Left ventricle myocardium inferior (tissue), 1 donor: Measurements from ENCODE around the gene SATB2. TPM values are rescaled to one million over a fixed set of nuclear protein-coding genes. Genes with fewer than 3 reads are reported as not detected.

Experiments
- DNase-seq: peaks from one replicate; pipeline ENCODE4 v3.0.0-alpha.2; 2020
- H3K27ac ChIP-seq: fragments of 200-600 bp; replicated peaks from 2 replicates; pipeline ENCODE4 v1.8.0; 2021
- H3K27me3 ChIP-seq: fragments of 200-600 bp; 2 replicates; pipeline ENCODE4 v1.8.0; 2021; ENCODE audit warnings: low read depth
- H3K36me3 ChIP-seq: fragments of 200-600 bp; 2 replicates; pipeline ENCODE4 v1.8.0; 2021
- H3K4me1 ChIP-seq: fragments of 200-600 bp; 2 replicates; pipeline ENCODE4 v1.8.0; 2021
- H3K4me3 ChIP-seq: fragments of 200-600 bp; 2 replicates; pipeline ENCODE4 v1.8.0; 2021; ENCODE audit warnings: mild to moderate bottlenecking, moderate library complexity
- H3K9me3 ChIP-seq: fragments of 200-600 bp; replicated peaks from 2 replicates; pipeline ENCODE4 v1.8.0; 2021
- intact Hi-C: fragments of 100-400 bp; cut with micrococcal nuclease; formaldehyde crosslinking; loops from one replicate; pipeline ENCODE4 v1.11.0; 2022
- total RNA-seq: library from RNA; stranded (reverse); fragmentation: NEBNext Ultra II Directional; extraction: Animal tissue kit (Norgen Biotek cat#: 25700); gene quantifications from one replicate; pipeline ENCODE4 v1.2.1, GENCODE V29; 2021
- TF ChIP-seq, protein P1 (sequence below): fragments of 200-600 bp; IDR thresholded peaks from 2 replicates; pipeline ENCODE4 v1.8.0; 2021; ENCODE audit warnings: antibody characterized with exemption, mild to moderate bottlenecking, borderline replicate concordance
- donor health status: DM: no; HTN: yes; CAD: no; lungs with severe emphysema.

SATB2 gene
- total RNA-seq, 1 donor from 2014 or later: 1.1 TPM

DNA sequence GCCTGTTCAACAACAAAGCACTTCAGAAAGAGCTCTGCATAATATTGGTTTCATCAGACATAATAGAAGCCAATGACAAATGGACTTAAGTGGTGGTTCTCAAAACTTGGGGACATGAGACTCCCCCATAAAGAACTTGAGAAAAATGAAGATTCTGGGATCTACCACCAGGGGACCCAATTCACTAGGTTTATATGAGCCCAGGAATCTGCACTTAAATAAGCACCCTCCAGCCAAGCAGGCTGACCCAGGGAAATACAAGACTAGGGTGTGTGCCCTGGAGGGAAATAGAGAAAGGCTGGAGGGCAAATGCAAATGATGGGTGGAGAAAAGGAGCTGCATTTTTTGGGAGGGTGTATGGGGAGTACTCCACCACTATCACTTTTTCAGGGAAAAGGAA, 52.5 kb downstream of the SATB2 start:
- intact Hi-C loops: no loop called here
- TF ChIP-seq, protein P1, sequence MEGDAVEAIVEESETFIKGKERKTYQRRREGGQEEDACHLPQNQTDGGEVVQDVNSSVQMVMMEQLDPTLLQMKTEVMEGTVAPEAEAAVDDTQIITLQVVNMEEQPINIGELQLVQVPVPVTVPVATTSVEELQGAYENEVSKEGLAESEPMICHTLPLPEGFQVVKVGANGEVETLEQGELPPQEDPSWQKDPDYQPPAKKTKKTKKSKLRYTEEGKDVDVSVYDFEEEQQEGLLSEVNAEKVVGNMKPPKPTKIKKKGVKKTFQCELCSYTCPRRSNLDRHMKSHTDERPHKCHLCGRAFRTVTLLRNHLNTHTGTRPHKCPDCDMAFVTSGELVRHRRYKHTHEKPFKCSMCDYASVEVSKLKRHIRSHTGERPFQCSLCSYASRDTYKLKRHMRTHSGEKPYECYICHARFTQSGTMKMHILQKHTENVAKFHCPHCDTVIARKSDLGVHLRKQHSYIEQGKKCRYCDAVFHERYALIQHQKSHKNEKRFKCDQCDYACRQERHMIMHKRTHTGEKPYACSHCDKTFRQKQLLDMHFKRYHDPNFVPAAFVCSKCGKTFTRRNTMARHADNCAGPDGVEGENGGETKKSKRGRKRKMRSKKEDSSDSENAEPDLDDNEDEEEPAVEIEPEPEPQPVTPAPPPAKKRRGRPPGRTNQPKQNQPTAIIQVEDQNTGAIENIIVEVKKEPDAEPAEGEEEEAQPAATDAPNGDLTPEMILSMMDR: no peak

DNA sequence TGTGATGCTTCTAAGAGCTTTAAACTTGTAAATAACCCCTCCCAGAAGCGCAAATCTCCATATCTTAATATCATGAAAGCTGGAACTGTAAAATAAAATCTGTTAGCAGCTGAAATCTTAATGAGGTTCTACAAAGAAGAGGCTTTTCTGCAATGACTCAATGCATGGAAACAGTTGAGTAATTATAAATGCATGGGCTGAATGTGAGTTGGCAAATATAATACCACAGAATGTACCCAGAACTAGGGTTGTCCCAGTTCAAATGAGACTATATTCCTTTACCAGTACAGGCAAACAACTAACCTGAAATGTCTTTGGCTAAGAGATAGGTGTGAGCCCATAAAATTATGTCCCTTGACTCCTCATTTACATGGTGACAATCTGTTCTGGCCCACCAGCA, 52.9 kb downstream of the SATB2 start:
- intact Hi-C loops: no loop called here
- H3K27me3 ChIP-seq: no peaks in the 10 kb centered on the region

More for the DNA sequence above, 52.5 kb downstream of the SATB2 start:
- no peaks in the 10 kb centered on the region for H3K36me3 ChIP-seq
- no peaks in the 10 kb centered on the region for H3K4me1 ChIP-seq
- no peaks in the 10 kb centered on the region for H3K27me3 ChIP-seq
- no peaks in the 10 kb centered on the region for H3K9me3 ChIP-seq
- H3K27ac ChIP-seq: no peak overlapping the region
- no peak overlapping the region for H3K4me3 ChIP-seq
- no peak for DNase-seq

DNA sequence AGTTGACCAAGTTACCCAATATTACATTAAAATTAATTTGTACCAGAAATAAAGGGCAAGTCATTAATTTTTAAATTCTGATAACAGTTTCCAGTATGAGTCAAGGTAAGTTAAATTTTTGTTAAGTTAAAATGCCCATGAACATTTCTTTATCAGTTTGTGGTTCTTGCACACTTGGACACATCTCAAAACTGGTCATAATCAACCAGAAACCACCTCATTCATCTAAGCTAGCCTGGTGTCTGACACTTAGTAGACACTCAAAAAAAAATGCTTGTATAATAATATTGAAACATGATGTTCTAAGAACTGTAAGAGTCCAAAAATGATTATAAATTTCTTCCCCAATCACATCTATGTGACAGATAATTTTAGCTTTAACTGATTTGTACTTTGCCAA, 62.4 kb downstream of the SATB2 start:
- H3K4me1 ChIP-seq: no peaks in the 10 kb centered on the region
- intact Hi-C loops: no loop called here
- TF ChIP-seq, protein P1: no peak
- no peaks in the 10 kb centered on the region for H3K36me3 ChIP-seq
- DNase-seq: no peak
- H3K27ac ChIP-seq: no peak overlapping the region
- H3K9me3 ChIP-seq: no peaks in the 10 kb centered on the region
- H3K4me3 ChIP-seq: no peak overlapping the region
- no peaks in the 10 kb centered on the region for H3K27me3 ChIP-seq

More for the DNA sequence above, 52.9 kb downstream of the SATB2 start:
- Histone ChIP-seq H3K4me1 (no peaks in the 10 kb centered on the region), H3K4me3 (no peak overlapping the region), H3K9me3 (no peaks in the 10 kb centered on the region), H3K27ac (no peak overlapping the region), H3K36me3 (no peaks in the 10 kb centered on the region)
- TF ChIP-seq, protein P1: no peak
- no peak for DNase-seq

DNA sequence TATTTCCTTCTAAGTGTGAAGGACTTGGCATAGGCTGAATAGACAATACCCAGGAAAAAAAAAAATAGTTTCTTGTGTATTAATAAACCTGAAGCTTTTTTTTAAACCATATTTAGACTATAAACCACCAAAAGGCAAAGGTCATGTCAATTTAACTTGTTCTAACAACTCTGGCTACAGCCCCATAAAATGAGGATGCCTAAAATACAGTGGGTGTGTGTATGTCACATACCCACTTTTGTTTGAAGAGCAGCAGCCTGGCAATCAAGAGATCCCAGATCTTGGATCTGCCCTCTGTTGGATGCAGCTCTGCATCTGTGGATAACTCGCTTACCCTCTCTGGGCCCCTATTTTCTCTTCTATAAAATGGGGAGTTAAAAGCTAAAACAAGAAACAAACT, 65.4 kb downstream of the SATB2 start:
- no peak overlapping the region for H3K27ac ChIP-seq
- no peak for DNase-seq
- H3K27me3 ChIP-seq: no peaks in the 10 kb centered on the region
- no peaks in the 10 kb centered on the region for H3K9me3 ChIP-seq
- H3K4me3 ChIP-seq: no peak overlapping the region
- no peaks in the 10 kb centered on the region for H3K4me1 ChIP-seq
- no peaks in the 10 kb centered on the region for H3K36me3 ChIP-seq
- intact Hi-C loops: no loop called here
- TF ChIP-seq, protein P1: no peak

DNA sequence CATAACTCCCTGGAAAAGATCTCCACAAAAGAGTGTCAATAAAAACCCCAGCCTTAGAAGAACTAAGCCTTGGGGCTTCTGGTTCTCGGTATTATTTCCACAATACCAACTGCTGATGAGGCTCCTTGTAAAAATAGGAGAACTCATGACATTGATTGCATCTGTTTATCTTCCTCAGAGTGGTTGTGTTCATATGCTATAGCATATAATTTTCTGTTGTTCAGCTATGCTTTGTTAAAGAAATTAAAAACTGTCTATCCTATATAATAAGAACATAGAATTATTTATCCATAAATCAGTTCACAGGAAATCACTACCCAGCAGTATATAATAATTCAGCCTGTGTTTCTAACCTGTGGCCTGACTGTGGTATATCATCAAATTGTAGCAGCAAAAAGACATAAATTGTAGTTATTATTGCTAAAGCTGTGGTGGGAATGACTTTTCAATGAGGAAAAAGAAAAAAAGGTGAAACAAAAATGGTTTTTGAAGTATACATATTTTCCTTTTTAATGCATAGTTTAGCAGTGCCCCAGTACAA, 68.9 kb downstream of the SATB2 start:
- TF ChIP-seq, protein P1: no peak
- intact Hi-C loops: no loop called here
- Histone ChIP-seq H3K27ac (no peak overlapping the region), H3K27me3 (no peaks in the 10 kb centered on the region), H3K36me3 (no peaks in the 10 kb centered on the region), H3K4me3 (no peak overlapping the region), H3K4me1 (no peaks in the 10 kb centered on the region), H3K9me3 (no peaks in the 10 kb centered on the region)
- DNase-seq: no peak
